Astrocyte (in vitro differentiated cells and primary cell): ENCODE measurements around the gene FAM13A.

ENCODE experiments used
- EZH2 ChIP-seq: IDR thresholded peaks from 2 replicates; pipeline ENCODE4 v1.6.1; 2012; ENCODE audit warnings: mild to moderate bottlenecking, low read length, inconsistent platforms; ENCODE audit not compliant: insufficient read depth
- TF ChIP-seq, protein P1 (sequence below): IDR thresholded peaks from 2 replicates; pipeline ENCODE4 v1.5.1; 2011; ENCODE audit warnings: low read depth, mild to moderate bottlenecking, inconsistent platforms, low read length, moderate library complexity; ENCODE audit not compliant: insufficient read depth

DNA sequence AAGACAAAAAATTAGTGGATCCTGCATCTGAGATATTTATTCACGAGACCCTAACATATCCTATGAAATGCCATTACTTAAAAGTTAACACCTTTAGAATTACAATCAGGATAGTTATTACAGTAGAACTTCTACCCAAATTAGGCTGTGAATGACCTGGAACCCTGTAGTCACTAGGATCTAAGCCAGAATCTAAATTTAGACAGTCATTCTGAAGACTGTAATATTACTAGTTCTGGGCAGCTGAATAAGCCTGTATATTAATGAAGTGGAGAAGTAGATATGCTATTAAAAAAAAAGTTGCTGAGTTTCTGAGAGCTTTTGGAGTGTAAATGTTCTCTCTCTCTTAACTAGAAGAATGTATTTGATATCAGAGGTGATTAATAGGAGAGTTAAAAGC, 67.0 kb downstream of the FAM13A start:
- TF ChIP-seq, protein P1, sequence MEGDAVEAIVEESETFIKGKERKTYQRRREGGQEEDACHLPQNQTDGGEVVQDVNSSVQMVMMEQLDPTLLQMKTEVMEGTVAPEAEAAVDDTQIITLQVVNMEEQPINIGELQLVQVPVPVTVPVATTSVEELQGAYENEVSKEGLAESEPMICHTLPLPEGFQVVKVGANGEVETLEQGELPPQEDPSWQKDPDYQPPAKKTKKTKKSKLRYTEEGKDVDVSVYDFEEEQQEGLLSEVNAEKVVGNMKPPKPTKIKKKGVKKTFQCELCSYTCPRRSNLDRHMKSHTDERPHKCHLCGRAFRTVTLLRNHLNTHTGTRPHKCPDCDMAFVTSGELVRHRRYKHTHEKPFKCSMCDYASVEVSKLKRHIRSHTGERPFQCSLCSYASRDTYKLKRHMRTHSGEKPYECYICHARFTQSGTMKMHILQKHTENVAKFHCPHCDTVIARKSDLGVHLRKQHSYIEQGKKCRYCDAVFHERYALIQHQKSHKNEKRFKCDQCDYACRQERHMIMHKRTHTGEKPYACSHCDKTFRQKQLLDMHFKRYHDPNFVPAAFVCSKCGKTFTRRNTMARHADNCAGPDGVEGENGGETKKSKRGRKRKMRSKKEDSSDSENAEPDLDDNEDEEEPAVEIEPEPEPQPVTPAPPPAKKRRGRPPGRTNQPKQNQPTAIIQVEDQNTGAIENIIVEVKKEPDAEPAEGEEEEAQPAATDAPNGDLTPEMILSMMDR: no peak
- no peak for TF ChIP-seq EZH2
